ENCODE measurements around the gene DESI2.

Gene DESI2

DNA sequence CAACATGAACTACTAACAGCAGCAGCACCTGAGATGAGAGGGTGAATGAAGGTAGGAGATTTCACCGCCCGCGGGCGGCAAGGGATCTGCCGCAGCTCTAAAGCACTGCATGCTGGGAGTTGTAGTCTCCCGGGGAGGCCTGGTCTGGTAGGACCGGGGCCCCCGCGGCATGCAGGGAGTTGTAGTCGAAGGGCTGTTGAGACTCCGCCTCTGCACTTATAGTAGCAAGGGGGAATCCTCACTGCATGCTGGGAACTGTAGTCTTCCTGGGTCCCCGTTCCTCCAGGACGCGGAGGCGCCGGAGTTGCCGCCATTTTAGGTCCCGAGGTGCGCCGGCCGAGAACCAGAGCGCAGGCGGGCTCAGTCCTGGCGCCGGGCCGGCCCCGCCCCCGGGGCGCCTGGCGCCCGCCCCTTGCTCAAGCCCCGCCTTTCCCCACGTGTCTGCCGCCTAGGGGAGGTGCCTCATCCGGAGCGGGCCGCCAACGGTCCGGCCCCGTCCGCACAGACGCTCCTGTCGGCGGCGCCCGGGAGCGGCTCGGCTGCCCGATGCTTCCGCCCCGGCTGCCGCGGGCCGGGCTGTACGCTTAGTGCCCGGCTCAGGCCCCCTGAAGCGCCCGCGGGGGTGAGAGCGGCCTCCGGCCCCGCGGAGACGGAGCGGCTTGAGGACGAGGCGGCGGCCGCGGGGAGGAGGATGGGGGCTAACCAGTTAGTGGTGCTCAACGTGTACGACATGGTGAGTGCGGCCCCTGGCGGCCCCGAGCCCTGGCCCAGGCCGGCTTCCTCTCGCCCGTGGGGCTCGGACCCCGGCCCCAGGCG lies at the start of gene DESI2:
Gene DESI2 (plus strand): TSS at position 504 of the 816 bp plus-strand sequence. CDS start 188 bp downstream, at position 692.
- Histone ChIP-seq H3K4me3 (ENCODE audit: low read depth in 1 of 2, low read length in 2 of 2) (peak within 1 kb of the TSS; percentile 70 to 93), H3K27me3 (ENCODE audit: insufficient read depth, low read length, poor library complexity) (no peaks in the 10 kb centered on the region), H4K20me1 (ENCODE audit: insufficient read depth, low read length) (peaks cover 6% of the 10 kb centered on the region; the same call in 1 of the 2 replicates), H3K79me2 (ENCODE audit: insufficient read depth, low read length) (peaks cover 49% of the 10 kb centered on the region), H2AFZ (ENCODE audit: low read depth, low read length) (peak within 1 kb of the TSS; percentile 94), H3K4me2 (ENCODE audit: insufficient read depth, low read length) (peak within 1 kb of the TSS; percentile 92), H3K36me3 (ENCODE audit: insufficient read depth, low read length) (peaks cover 18% of the 10 kb centered on the region), H3K9me3 (ENCODE audit: insufficient read depth, low read length, severe bottlenecking) (no peaks in the 10 kb centered on the region), H3K4me1 (ENCODE audit: insufficient read depth, low read length) (peaks cover 39% of the 10 kb centered on the region), H3K27ac (ENCODE audit: low read length) (peak within 1 kb of the TSS; percentile 88), H3K9ac (ENCODE audit: low read depth, low read length) (peak within 1 kb of the TSS; percentile 94)
- TF ChIP-seq CTCF (IDR thresholded peaks at IDR 0.05; ENCODE audit: borderline replicate concordance, extremely low read depth, low read length, poor library complexity, severe bottlenecking) (peak; percentile 43), EZH2 (IDR thresholded peaks at IDR 0.05; ENCODE audit: borderline replicate concordance, low read depth, low read length, severe bottlenecking) (no peak)
- peak; percentile 91 for ATAC-seq (ENCODE audit: insufficient read depth, low read depth)
- DNase-seq, result peak; percentile 99

DNA sequence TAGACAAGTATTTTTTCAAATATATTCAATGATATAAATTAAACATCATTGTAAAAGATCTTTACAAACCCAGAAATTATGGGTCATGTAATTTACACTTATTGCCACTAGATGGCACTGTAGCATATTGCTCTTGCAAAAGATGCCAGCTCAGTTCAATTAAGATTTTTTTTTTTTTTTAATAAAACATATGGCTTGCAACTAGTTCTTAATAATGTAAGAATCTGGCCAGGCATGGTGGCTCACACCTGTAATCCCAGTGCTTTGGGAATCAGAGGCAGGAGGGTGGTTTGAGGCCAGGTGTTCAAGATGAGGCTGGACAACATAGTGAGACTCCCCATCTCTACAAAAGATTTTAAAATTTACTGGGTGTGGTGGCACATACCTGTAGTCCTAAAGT lies 49.4 kb upstream of the DESI2 start:
- no peak overlapping the region for H3K9ac ChIP-seq (ENCODE audit: low read depth, low read length)
- H3K27ac ChIP-seq (ENCODE audit: low read length), result no peak overlapping the region
- no peaks in the 10 kb centered on the region for H3K36me3 ChIP-seq (ENCODE audit: insufficient read depth, low read length)
- H2AFZ ChIP-seq (ENCODE audit: low read depth, low read length), result no peak overlapping the region
- peak; percentile 17; the same call in 1 of the 3 replicates for ATAC-seq (ENCODE audit: insufficient read depth, low read depth)
- no peaks in the 10 kb centered on the region for H3K4me1 ChIP-seq (ENCODE audit: insufficient read depth, low read length)
- H3K4me3 ChIP-seq (ENCODE audit: low read depth in 1 of 2, low read length in 2 of 2), result no peak overlapping the region
- H3K4me2 ChIP-seq (ENCODE audit: insufficient read depth, low read length), result no peak overlapping the region
- H3K79me2 ChIP-seq (ENCODE audit: insufficient read depth, low read length), result no peaks in the 10 kb centered on the region
- no peak for DNase-seq
- no peaks in the 10 kb centered on the region for H4K20me1 ChIP-seq (ENCODE audit: insufficient read depth, low read length)
- no peaks in the 10 kb centered on the region for H3K9me3 ChIP-seq (ENCODE audit: insufficient read depth, low read length, severe bottlenecking)
- no peak for TF ChIP-seq EZH2 (IDR thresholded peaks at IDR 0.05; ENCODE audit: borderline replicate concordance, low read depth, low read length, severe bottlenecking)
- peak; percentile 74 for TF ChIP-seq CTCF (IDR thresholded peaks at IDR 0.05; ENCODE audit: borderline replicate concordance, extremely low read depth, low read length, poor library complexity, severe bottlenecking)
- no peaks in the 10 kb centered on the region for H3K27me3 ChIP-seq (ENCODE audit: insufficient read depth, low read length, poor library complexity)

DNA sequence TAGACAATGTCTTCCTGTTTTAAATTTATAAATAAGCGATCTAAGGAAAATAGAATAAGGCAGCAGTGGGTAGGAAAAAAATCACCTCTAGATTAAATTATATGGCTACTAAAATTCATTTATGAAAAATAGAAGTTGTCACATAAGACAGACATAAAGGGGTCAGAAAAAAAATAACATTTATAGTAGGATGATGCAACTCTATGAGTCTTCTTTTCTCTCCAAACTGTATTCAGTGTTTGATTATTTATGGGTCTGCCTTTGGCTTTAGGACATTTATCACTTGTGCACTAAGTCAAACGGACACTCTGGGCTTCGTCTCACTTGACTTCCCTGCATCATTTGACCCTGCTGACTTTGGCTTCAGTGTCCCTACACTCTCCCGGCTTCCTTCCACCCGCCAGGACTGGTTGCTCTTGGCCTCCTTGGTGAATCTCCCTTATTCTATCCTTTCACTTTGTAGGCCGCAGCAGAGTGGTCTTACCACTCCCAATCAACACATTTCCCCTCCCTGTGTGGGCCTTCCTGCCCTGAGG lies 47.0 kb upstream of the DESI2 start:
- no peak overlapping the region for H2AFZ ChIP-seq (ENCODE audit: low read depth, low read length)
- no peaks in the 10 kb centered on the region for H3K4me1 ChIP-seq (ENCODE audit: insufficient read depth, low read length)
- no peaks in the 10 kb centered on the region for H4K20me1 ChIP-seq (ENCODE audit: insufficient read depth, low read length)
- no peaks in the 10 kb centered on the region for H3K27me3 ChIP-seq (ENCODE audit: insufficient read depth, low read length, poor library complexity)
- ATAC-seq (ENCODE audit: insufficient read depth, low read depth) (no peak), DNase-seq (no peak)
- H3K9ac ChIP-seq (ENCODE audit: low read depth, low read length), result no peak overlapping the region
- H3K27ac ChIP-seq (ENCODE audit: low read length), result no peak overlapping the region
- TF ChIP-seq EZH2 (IDR thresholded peaks at IDR 0.05; ENCODE audit: borderline replicate concordance, low read depth, low read length, severe bottlenecking) (no peak), CTCF (IDR thresholded peaks at IDR 0.05; ENCODE audit: borderline replicate concordance, extremely low read depth, low read length, poor library complexity, severe bottlenecking) (no peak)
- H3K9me3 ChIP-seq (ENCODE audit: insufficient read depth, low read length, severe bottlenecking), result no peaks in the 10 kb centered on the region
- H3K4me2 ChIP-seq (ENCODE audit: insufficient read depth, low read length), result no peak overlapping the region
- no peaks in the 10 kb centered on the region for H3K36me3 ChIP-seq (ENCODE audit: insufficient read depth, low read length)
- H3K4me3 ChIP-seq (ENCODE audit: low read depth in 1 of 2, low read length in 2 of 2), result no peak overlapping the region
- no peaks in the 10 kb centered on the region for H3K79me2 ChIP-seq (ENCODE audit: insufficient read depth, low read length)

Measured in DND-41 (cell line).